GM06990 (cell line): Measurements from ENCODE around the gene RECK.

Source experiments
- DNase-seq: peaks from one replicate; pipeline ENCODE4 v3.0.0-alpha.2; 2011; ENCODE audit not compliant: insufficient read length; ENCODE audit errors: extremely low read depth
- H3K27me3 ChIP-seq: replicated peaks from 2 replicates; pipeline ENCODE4 v1.6.0; 2011; ENCODE audit warnings: low read length; ENCODE audit not compliant: control insufficient read depth, insufficient read depth
- H3K36me3 ChIP-seq: 2 replicates; pipeline ENCODE4 v1.5.1; 2011; ENCODE audit warnings: low read length; ENCODE audit not compliant: control insufficient read depth, insufficient read depth
- H3K4me3 ChIP-seq: replicated peaks from 2 replicates; pipeline ENCODE4 v1.5.1; 2011; ENCODE audit warnings: low read depth, mild to moderate bottlenecking, control low read depth, low read length
- CTCF ChIP-seq: IDR thresholded peaks from 2 replicates; pipeline ENCODE4 v1.5.1; 2011; ENCODE audit warnings: low read length, control low read depth, mild to moderate bottlenecking, inconsistent platforms; ENCODE audit not compliant: insufficient read depth, poor library complexity, severe bottlenecking

The RECK gene

GRCh38 chr9:36149197-36149596 lies 112.5 kb downstream of the RECK start:
- TF ChIP-seq CTCF = no peak
- H3K4me3 ChIP-seq = no peak overlapping the region
- no peaks in the 10 kb centered on the region for H3K27me3 ChIP-seq
- no peaks in the 10 kb centered on the region for H3K36me3 ChIP-seq
- no peak for DNase-seq

GRCh38 chr9:36150574-36151315 lies 114.0 kb downstream of the RECK start:
- no peak overlapping the region for H3K4me3 ChIP-seq
- no peaks in the 10 kb centered on the region for H3K36me3 ChIP-seq
- no peak for TF ChIP-seq CTCF
- DNase-seq = no peak
- no peaks in the 10 kb centered on the region for H3K27me3 ChIP-seq

- no peaks in the 10 kb centered on the region for H3K36me3 ChIP-seq
- no peak for TF ChIP-seq CTCF
- H3K4me3 ChIP-seq = peak overlapping the region; percentile 29
- peak; percentile 80 for DNase-seq
- no peaks in the 10 kb centered on the region for H3K27me3 ChIP-seq
Measured at GRCh38 chr9:36151316-36152210, 114.8 kb downstream of the RECK start.

- DNase-seq = no peak
- Histone ChIP-seq H3K36me3 (no peaks in the 10 kb centered on the region), H3K4me3 (no peak overlapping the region), H3K27me3 (no peaks in the 10 kb centered on the region)
- no peak for TF ChIP-seq CTCF
Measured at GRCh38 chr9:36152741-36153438, 116.2 kb downstream of the RECK start.

- no peaks in the 10 kb centered on the region for H3K27me3 ChIP-seq
- no peaks in the 10 kb centered on the region for H3K36me3 ChIP-seq
- TF ChIP-seq CTCF = no peak
- H3K4me3 ChIP-seq = no peak overlapping the region
- no peak for DNase-seq
Measured at GRCh38 chr9:36153746-36154145, 117.0 kb downstream of the RECK start.
